ENCODE data around the gene NPEPL1.

GRCh38 chr20:58652606-58653294 is 39.9 kb upstream of the NPEPL1 start:
- TF ChIP-seq CTCF (IDR thresholded peaks at IDR 0.05): no peak
- no peak for TF ChIP-seq POLR2AphosphoS5 (IDR thresholded peaks at IDR 0.05)
- no peak for TF ChIP-seq POLR2A (IDR thresholded peaks at IDR 0.05)
- no peak for TF ChIP-seq EP300 (IDR thresholded peaks at IDR 0.05)
